Measurements from ENCODE around the gene HAPLN2.

GRCh38 chr1:156645056-156645455 lies 25.8 kb downstream of the HAPLN2 start:
- TF ChIP-seq CTCF (IDR thresholded peaks at IDR 0.05) = no peak
- TF ChIP-seq EZH2phosphoT487 (IDR thresholded peaks at IDR 0.05) = no peak
- TF ChIP-seq EZH2 (IDR thresholded peaks at IDR 0.05) = no peak

Data from neural progenitor cell (in vitro differentiated cells).